Measurements from ENCODE around the gene SLC6A19. TPM values are rescaled to one million over a fixed set of nuclear protein-coding genes. Genes with fewer than 3 reads are reported as not detected.

SLC6A19 gene
- total RNA-seq, 2 donors from 2014 or later: 0.09 to 0.15 TPM

- no peak overlapping the region for H3K4me3 Mint-ChIP-seq
- H3K4me1 ChIP-seq (ENCODE audit: control insufficient read depth, insufficient read depth, low read length): peaks cover 3% of the 10 kb centered on the region
These were observed 35.5 kb upstream of the SLC6A19 start for GRCh38 chr5:1165864-1166263.

GRCh38 chr5:1166370-1166769, 35.0 kb upstream of the SLC6A19 start:
- TF ChIP-seq CTCF (conservative IDR thresholded peaks at IDR 0.05): no peak
- Mint-ChIP-seq H3K27me3 (ENCODE audit: insufficient read depth) (peaks cover 2% of the 10 kb centered on the region), H3K4me3 (no peak overlapping the region), H3K9me3 (no peaks in the 10 kb centered on the region), H3K36me3 (ENCODE audit: low read depth) (no peaks in the 10 kb centered on the region), H3K27ac (no peak overlapping the region), H3K4me1 (peaks cover 17% of the 10 kb centered on the region)
- no peaks in the 10 kb centered on the region for H3K36me3 ChIP-seq (ENCODE audit: control insufficient read depth, insufficient read depth, low read length)
- H3K4me1 ChIP-seq (ENCODE audit: control insufficient read depth, insufficient read depth, low read length): peaks cover 3% of the 10 kb centered on the region
- H3K9ac ChIP-seq (ENCODE audit: extremely low read depth, low read length, poor library complexity, severe bottlenecking): no peak overlapping the region
- no peak for DNase-seq
- H3K27ac ChIP-seq (ENCODE audit: low read depth, low read length): no peak overlapping the region
- no peak overlapping the region for H3K4me3 ChIP-seq (ENCODE audit: low read length)
- H3K9me3 ChIP-seq (ENCODE audit: control insufficient read depth, low read length): no peaks in the 10 kb centered on the region
- H3K27me3 ChIP-seq (ENCODE audit: control insufficient read depth, insufficient read depth, low read length, poor library complexity, severe bottlenecking): no peaks in the 10 kb centered on the region

More at GRCh38 chr5:1165864-1166263, 35.5 kb upstream of the SLC6A19 start:
- Mint-ChIP-seq H3K36me3 (ENCODE audit: low read depth) (no peaks in the 10 kb centered on the region), H3K4me1 (peaks cover 18% of the 10 kb centered on the region), H3K27me3 (ENCODE audit: insufficient read depth) (peaks cover 2% of the 10 kb centered on the region), H3K27ac (no peak overlapping the region), H3K9me3 (no peaks in the 10 kb centered on the region)
- Histone ChIP-seq H3K27me3 (ENCODE audit: control insufficient read depth, insufficient read depth, low read length, poor library complexity, severe bottlenecking) (no peaks in the 10 kb centered on the region), H3K4me3 (ENCODE audit: low read length) (no peak overlapping the region), H3K9me3 (ENCODE audit: control insufficient read depth, low read length) (no peaks in the 10 kb centered on the region), H3K9ac (ENCODE audit: extremely low read depth, low read length, poor library complexity, severe bottlenecking) (no peak overlapping the region), H3K27ac (ENCODE audit: low read depth, low read length) (no peak overlapping the region), H3K36me3 (ENCODE audit: control insufficient read depth, insufficient read depth, low read length) (no peaks in the 10 kb centered on the region)
- no peak for TF ChIP-seq CTCF (conservative IDR thresholded peaks at IDR 0.05)
- no peak for DNase-seq

- Histone ChIP-seq H3K4me3 (ENCODE audit: low read length) (no peak overlapping the region), H3K27me3 (ENCODE audit: control insufficient read depth, insufficient read depth, low read length, poor library complexity, severe bottlenecking) (no peaks in the 10 kb centered on the region), H3K36me3 (ENCODE audit: control insufficient read depth, insufficient read depth, low read length) (no peaks in the 10 kb centered on the region), H3K9ac (ENCODE audit: extremely low read depth, low read length, poor library complexity, severe bottlenecking) (no peak overlapping the region), H3K4me1 (ENCODE audit: control insufficient read depth, insufficient read depth, low read length) (peaks cover 3% of the 10 kb centered on the region), H3K9me3 (ENCODE audit: control insufficient read depth, low read length) (no peaks in the 10 kb centered on the region), H3K27ac (ENCODE audit: low read depth, low read length) (no peak overlapping the region)
- H3K9me3 Mint-ChIP-seq: no peaks in the 10 kb centered on the region
- no peaks in the 10 kb centered on the region for H3K36me3 Mint-ChIP-seq (ENCODE audit: low read depth)
- H3K4me3 Mint-ChIP-seq: no peak overlapping the region
- H3K27ac Mint-ChIP-seq: no peak overlapping the region
- H3K27me3 Mint-ChIP-seq (ENCODE audit: insufficient read depth): peaks cover 4% of the 10 kb centered on the region
- no peak for DNase-seq
- peaks cover 15% of the 10 kb centered on the region for H3K4me1 Mint-ChIP-seq
- 79 to 81% methylated on average over 2 to 4 of the region's 4 CpGs for WGBS, 2 experiments (ENCODE audit: insufficient coverage in 1 of 2, insufficient read length in 1 of 2)
- no peak for TF ChIP-seq CTCF (conservative IDR thresholded peaks at IDR 0.05)
These were observed 34.1 kb upstream of the SLC6A19 start for GRCh38 chr5:1167361-1167727.

Data from endodermal cell (in vitro differentiated cells).